Astrocyte of the spinal cord (primary cell): ENCODE measurements around the gene NIP7.

Experiments
- DNase-seq: peaks from one replicate; pipeline ENCODE4 v3.0.0; 2011; ENCODE audit warnings: low read depth, low spot score
- H3K4me3 ChIP-seq: 2 replicates; pipeline ENCODE4 v1.5.1; 2011; ENCODE audit warnings: low read depth, mild to moderate bottlenecking, low read length, moderate library complexity
- in situ Hi-C: cut with HindIII; loops from 2 replicates; pipeline ENCODE4 v1.10.0; 2017; ENCODE audit warnings: low sequenced_read_pairs
- TF ChIP-seq, protein P1 (sequence below): IDR thresholded peaks from 2 replicates; pipeline ENCODE4 v1.5.1; 2012; ENCODE audit warnings: low read depth, mild to moderate bottlenecking, low read length, inconsistent platforms

The NIP7 gene

DNA sequence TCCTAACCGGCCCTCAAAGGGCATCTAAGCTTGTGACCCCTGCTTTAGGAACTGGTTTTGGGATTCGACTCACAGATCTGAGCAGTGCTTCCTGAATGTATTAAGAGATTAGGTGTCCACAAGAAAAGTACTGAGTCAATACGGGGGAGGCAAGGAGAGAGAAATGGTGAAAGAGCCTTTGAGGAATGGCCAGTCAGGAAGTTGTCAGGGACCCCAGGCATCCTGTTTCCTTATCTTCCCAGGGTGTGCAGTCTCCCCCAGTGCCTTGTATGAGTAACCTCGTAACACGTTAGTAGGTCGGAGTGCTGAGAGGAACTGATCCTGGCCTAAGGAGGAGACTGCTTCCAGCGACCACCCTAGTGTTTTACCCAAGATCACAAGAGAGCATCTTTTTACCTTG, 28.4 kb downstream of the NIP7 start:
- in situ Hi-C loops, result no loop called here
- TF ChIP-seq, protein P1, sequence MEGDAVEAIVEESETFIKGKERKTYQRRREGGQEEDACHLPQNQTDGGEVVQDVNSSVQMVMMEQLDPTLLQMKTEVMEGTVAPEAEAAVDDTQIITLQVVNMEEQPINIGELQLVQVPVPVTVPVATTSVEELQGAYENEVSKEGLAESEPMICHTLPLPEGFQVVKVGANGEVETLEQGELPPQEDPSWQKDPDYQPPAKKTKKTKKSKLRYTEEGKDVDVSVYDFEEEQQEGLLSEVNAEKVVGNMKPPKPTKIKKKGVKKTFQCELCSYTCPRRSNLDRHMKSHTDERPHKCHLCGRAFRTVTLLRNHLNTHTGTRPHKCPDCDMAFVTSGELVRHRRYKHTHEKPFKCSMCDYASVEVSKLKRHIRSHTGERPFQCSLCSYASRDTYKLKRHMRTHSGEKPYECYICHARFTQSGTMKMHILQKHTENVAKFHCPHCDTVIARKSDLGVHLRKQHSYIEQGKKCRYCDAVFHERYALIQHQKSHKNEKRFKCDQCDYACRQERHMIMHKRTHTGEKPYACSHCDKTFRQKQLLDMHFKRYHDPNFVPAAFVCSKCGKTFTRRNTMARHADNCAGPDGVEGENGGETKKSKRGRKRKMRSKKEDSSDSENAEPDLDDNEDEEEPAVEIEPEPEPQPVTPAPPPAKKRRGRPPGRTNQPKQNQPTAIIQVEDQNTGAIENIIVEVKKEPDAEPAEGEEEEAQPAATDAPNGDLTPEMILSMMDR, result no peak
- DNase-seq, result no peak
- H3K4me3 ChIP-seq, result no peak overlapping the region

DNA sequence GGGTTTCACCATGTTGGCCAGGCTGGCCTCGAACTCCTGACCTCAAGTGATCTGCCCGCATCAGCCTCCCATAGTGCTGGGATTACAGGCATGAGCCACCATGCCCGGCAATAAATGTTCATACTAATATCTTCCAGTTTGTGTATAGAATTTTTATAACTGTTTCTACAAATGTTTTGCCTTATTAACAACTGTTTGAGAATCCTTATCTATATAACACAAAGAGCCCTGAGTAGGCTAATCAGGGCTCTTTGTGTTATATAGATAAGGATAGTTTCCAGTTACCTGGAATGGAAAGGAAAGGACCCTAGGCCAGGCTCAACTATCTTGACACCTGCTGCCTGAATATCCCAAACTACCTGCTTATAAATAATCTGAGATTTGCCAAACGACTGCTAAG, 29.3 kb downstream of the NIP7 start:
- H3K4me3 ChIP-seq, result no peak overlapping the region
- TF ChIP-seq, protein P1, result no peak

DNA sequence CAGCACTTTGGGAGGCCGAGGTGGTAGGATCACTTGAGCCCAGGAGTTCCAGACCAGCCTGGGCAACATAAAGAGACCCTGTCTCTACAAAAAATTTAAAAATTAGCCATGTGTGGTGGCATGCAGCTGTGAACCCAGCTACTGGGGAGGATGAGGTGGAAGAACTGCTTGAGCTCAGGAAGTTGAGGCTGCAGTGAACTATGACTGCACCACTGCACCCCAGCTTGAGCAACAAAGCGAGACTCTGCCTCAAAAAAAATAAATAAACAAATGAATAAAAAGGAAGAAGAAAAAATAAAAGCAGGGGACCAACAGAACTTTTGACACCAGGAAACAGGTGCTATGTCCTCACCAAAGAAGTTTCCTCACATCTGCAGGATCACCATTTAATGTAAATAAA, 32.0 kb downstream of the NIP7 start:
- no peak for DNase-seq
- in situ Hi-C loops, result no loop called here
- TF ChIP-seq, protein P1, result no peak
- no peak overlapping the region for H3K4me3 ChIP-seq

More for the DNA sequence above, 29.3 kb downstream of the NIP7 start:
- in situ Hi-C loops, result no loop called here
- DNase-seq, result no peak

DNA sequence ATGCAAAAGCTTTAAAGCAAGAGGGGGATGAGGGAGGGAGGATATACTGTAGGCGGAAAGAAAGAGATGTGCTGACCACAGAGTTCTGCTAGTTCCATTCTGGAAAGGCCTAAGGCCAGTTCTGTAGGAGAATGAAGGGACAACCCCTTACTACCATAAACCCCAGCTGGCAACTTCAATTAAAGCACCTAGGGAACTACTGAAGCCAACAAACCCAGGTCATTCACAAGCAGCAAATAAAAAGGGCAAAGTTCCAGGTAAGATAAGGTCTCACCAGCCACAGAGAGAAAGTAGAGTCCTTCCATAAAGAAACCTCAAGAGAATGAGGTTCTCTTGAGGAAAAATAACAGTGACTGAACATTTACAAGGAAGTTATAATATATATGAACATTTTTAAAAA, 33.4 kb downstream of the NIP7 start:
- in situ Hi-C loops, result no loop called here
- DNase-seq, result no peak
- TF ChIP-seq, protein P1, result no peak
- H3K4me3 ChIP-seq, result no peak overlapping the region

DNA sequence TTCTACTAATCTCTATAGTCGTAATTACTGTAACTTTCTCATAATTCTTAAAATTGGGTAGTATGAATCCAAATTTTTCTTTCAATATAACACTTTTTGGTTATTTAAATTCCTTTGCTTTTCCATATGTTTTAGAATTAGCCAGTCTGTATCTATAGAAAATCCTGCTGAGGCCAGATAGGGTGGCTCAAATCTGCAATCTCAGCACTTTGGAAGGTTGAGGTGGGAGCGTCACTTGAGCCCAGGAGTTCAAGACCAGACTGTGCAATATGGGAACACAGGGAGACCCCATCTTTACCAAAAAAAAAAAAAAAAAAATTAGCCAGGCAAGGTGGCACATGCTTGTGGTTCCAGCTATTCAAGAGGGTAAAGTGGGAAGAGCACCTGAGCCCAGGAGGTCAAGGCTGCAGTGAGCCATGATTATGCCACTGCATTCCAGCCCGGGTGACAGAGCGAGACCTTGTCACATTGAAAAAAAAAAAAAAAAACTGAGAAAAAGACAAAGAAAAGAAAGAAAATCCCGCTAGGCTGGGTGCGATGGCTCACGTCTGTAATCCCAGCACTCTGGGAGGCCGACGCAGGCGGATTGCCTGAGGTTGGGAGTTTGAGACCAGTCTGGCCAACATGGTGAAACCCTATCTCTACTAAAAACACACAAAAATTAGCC, 37.0 kb downstream of the NIP7 start:
- in situ Hi-C loops, result no loop called here
- TF ChIP-seq, protein P1, result no peak
- DNase-seq, result no peak
- H3K4me3 ChIP-seq, result no peak overlapping the region

DNA sequence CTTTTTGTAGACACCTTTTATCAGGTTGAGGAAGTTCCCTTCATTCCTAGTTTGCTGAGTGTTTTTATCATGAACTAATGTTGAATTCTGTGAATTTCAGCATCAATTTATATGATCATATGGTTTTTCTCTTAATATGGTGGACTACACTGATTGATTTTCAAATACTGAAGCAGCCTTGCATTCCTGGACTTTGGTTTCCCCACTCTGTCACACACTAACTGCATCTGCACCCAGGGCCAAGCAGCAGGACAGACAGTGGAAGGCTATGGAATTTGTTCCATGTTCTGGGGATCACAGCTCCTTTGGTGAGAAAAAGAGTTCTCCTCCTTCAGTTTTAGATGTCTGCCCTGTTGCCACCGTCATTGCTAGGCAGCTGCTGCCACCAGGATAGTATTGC, 38.5 kb downstream of the NIP7 start:
- TF ChIP-seq, protein P1, result no peak
- no peak overlapping the region for H3K4me3 ChIP-seq
- in situ Hi-C loops, result no loop called here
- no peak for DNase-seq
